Spinal cord (tissue), 10 donors: ENCODE data around the gene GPRC5C. TPM values are rescaled to one million over a fixed set of nuclear protein-coding genes. Genes with fewer than 3 reads are reported as not detected.
A peak's percentile ranks its signal among the peaks of the same experiment; 100 is the strongest.

Experiments
- DNase-seq, 6 donors: peaks; one replicate each; pipeline versions ENCODE4 v3.0.0 to v3.0.0-alpha.2; 2013 to 2015; ENCODE audit warnings: low spot score in 6 of 6, low read depth in 4 of 6
- H3K27ac ChIP-seq: one replicate; pipeline ENCODE4 v1.5.1; 2013; ENCODE audit warnings: low read depth, low read length, control low read depth
- H3K27me3 ChIP-seq: one replicate; pipeline ENCODE4 v1.6.1; 2013; ENCODE audit warnings: low read length; ENCODE audit not compliant: control insufficient read depth, insufficient read depth
- H3K36me3 ChIP-seq: one replicate; pipeline ENCODE4 v1.6.1; 2013; ENCODE audit warnings: low read length; ENCODE audit not compliant: control insufficient read depth, insufficient read depth
- H3K4me1 ChIP-seq: one replicate; pipeline ENCODE4 v1.6.1; 2013; ENCODE audit warnings: low read length; ENCODE audit not compliant: control insufficient read depth, insufficient read depth
- H3K4me3 ChIP-seq: one replicate; pipeline ENCODE4 v1.5.1; 2013; ENCODE audit warnings: low read depth, low read length, control low read depth
- H3K9me3 ChIP-seq: one replicate; pipeline ENCODE4 v1.6.1; 2013; ENCODE audit warnings: low read length; ENCODE audit not compliant: control insufficient read depth, insufficient read depth
- WGBS: methylation state at CpG from one replicate; pipeline ENCODE4 v1.1.5; 2013; ENCODE audit warnings: missing lambda C conversion rate; ENCODE audit not compliant: insufficient coverage; 5-methylcytosine and 5-hydroxymethylcytosine counted together
- polyA plus RNA-seq, 2 donors: library from polyadenylated mRNA; unstranded; fragments of 120-200 nt; gene quantifications; one replicate each; pipeline ENCODE4 v1.2.1, GENCODE V29; 2013; ENCODE audit not compliant: insufficient read length in 2 of 2
- total RNA-seq, 2 donors: library from RNA; depleted of rRNA in 1 of 2; stranded (reverse); fragments of 120-200 nt in 1 of 2; fragments of >200 nt in 1 of 2; gene quantifications; one replicate each; pipeline versions ENCODE4 v1.2.3 to v1.2.4, GENCODE V29; 2013 to 2014
- donor health status: healthy.

GPRC5C gene
- total and polyA plus RNA-seq, 4 donors, result 10.4 to 98.7 (median 17.7) TPM

GRCh38 chr17:74430706-74431567, 951 bp upstream of the GPRC5C start:
- under 1% methylated on average over 66 of the region's 67 CpGs for WGBS
- Histone ChIP-seq H3K36me3 (no peaks in the 10 kb centered on the region), H3K4me1 (peaks cover 48% of the 10 kb centered on the region), H3K27me3 (peaks cover 43% of the 10 kb centered on the region), H3K9me3 (no peaks in the 10 kb centered on the region), H3K27ac (peak overlapping the region; percentile 67), H3K4me3 (peak overlapping the region; percentile 63)
- DNase-seq, result peak in 2 of 6 donors; percentile 47 to 71

GRCh38 chr17:74432424-74432690, 469 bp downstream of the GPRC5C start:
- Histone ChIP-seq H3K27me3 (peaks cover 43% of the 10 kb centered on the region), H3K4me1 (peaks cover 47% of the 10 kb centered on the region), H3K36me3 (no peaks in the 10 kb centered on the region), H3K9me3 (no peaks in the 10 kb centered on the region), H3K27ac (no peak overlapping the region), H3K4me3 (peak overlapping the region; percentile 63)
- WGBS, result under 1% methylated on average over 33 of the region's 33 CpGs
- peak in 1 of 6 donors; percentile 27 for DNase-seq

GRCh38 chr17:74432766-74433391, 991 bp downstream of the GPRC5C start:
- 10% methylated on average over 5 of the region's 23 CpGs for WGBS
- H3K9me3 ChIP-seq, result no peaks in the 10 kb centered on the region
- peaks cover 45% of the 10 kb centered on the region for H3K4me1 ChIP-seq
- no peaks in the 10 kb centered on the region for H3K36me3 ChIP-seq
- peak overlapping the region; percentile 39 for H3K4me3 ChIP-seq
- peaks cover 43% of the 10 kb centered on the region for H3K27me3 ChIP-seq
- no peak for DNase-seq
- H3K27ac ChIP-seq, result peak overlapping the region; percentile 52

GRCh38 chr17:74433421-74434121, 1.7 kb downstream of the GPRC5C start:
- H3K36me3 ChIP-seq, result no peaks in the 10 kb centered on the region
- H3K27me3 ChIP-seq, result peaks cover 43% of the 10 kb centered on the region
- H3K4me3 ChIP-seq, result peak overlapping the region; percentile 9
- DNase-seq, result peak in 2 of 6 donors; percentile 14 to 57
- 40% methylated on average over 14 of the region's 17 CpGs for WGBS
- H3K4me1 ChIP-seq, result peaks cover 45% of the 10 kb centered on the region
- peak overlapping the region; percentile 64 for H3K27ac ChIP-seq
- H3K9me3 ChIP-seq, result no peaks in the 10 kb centered on the region

- Histone ChIP-seq H3K27me3 (peaks cover 31% of the 10 kb centered on the region), H3K9me3 (no peaks in the 10 kb centered on the region), H3K4me1 (peaks cover 31% of the 10 kb centered on the region), H3K4me3 (no peak overlapping the region), H3K36me3 (peaks cover 10% of the 10 kb centered on the region), H3K27ac (no peak overlapping the region)
- no peak for DNase-seq
- 79% methylated on average over 4 of the region's 5 CpGs for WGBS
Observed at GRCh38 chr17:74435775-74436359, 4.0 kb downstream of the GPRC5C start.

GRCh38 chr17:74437702-74438101, 5.8 kb downstream of the GPRC5C start:
- Histone ChIP-seq H3K4me1 (peaks cover 18% of the 10 kb centered on the region), H3K9me3 (no peaks in the 10 kb centered on the region), H3K27me3 (peaks cover 15% of the 10 kb centered on the region), H3K27ac (no peak overlapping the region), H3K36me3 (peaks cover 10% of the 10 kb centered on the region), H3K4me3 (no peak overlapping the region)
- WGBS, result 90% methylated on average over 2 of the region's 3 CpGs
- no peak for DNase-seq

- no peak overlapping the region for H3K4me3 ChIP-seq
- peaks cover 25% of the 10 kb centered on the region for H3K4me1 ChIP-seq
- no peak for DNase-seq
- H3K27ac ChIP-seq, result no peak overlapping the region
- H3K27me3 ChIP-seq, result peaks cover 2% of the 10 kb centered on the region
- peaks cover 12% of the 10 kb centered on the region for H3K36me3 ChIP-seq
- no peaks in the 10 kb centered on the region for H3K9me3 ChIP-seq
- 94% methylated on average over 31 of the region's 31 CpGs for WGBS
Observed at GRCh38 chr17:74439691-74440567, 8.0 kb downstream of the GPRC5C start.

GRCh38 chr17:74441537-74441936, 9.6 kb downstream of the GPRC5C start:
- Histone ChIP-seq H3K36me3 (peaks cover 16% of the 10 kb centered on the region), H3K4me1 (peaks cover 29% of the 10 kb centered on the region), H3K27ac (no peak overlapping the region), H3K4me3 (no peak overlapping the region), H3K9me3 (no peaks in the 10 kb centered on the region), H3K27me3 (no peaks in the 10 kb centered on the region)
- 100% methylated on average over 3 of the region's 7 CpGs for WGBS
- DNase-seq, result no peak

GRCh38 chr17:74442291-74442669, 10.4 kb downstream of the GPRC5C start:
- Histone ChIP-seq H3K9me3 (no peaks in the 10 kb centered on the region), H3K4me1 (peaks cover 35% of the 10 kb centered on the region), H3K4me3 (no peak overlapping the region), H3K27ac (peak overlapping the region; percentile 69), H3K27me3 (no peaks in the 10 kb centered on the region), H3K36me3 (peaks cover 21% of the 10 kb centered on the region)
- DNase-seq, result no peak
- WGBS, result 81% methylated on average over 6 of the region's 6 CpGs
